Lung (tissue), 12 donors: Measurements from ENCODE around the gene RTTN. TPM values are rescaled to one million over a fixed set of nuclear protein-coding genes. Genes with fewer than 3 reads are reported as not detected.

Experiments
- ATAC-seq: fragments of 200-7000 bp; cut with Tn5 transposase; one replicate; pipeline ENCODE4 v1.9.1; 2020; ENCODE audit warnings: moderate number of reproducible peaks; ENCODE audit not compliant: insufficient read depth, low FRiP score
- DNase-seq, 3 donors: peaks; one replicate each; pipeline ENCODE4 v3.0.0-alpha.2; 2013 to 2017
- H3K27ac ChIP-seq, 2 donors: one replicate each; pipeline ENCODE4 v1.5.1; 2013; ENCODE audit warnings: mild to moderate bottlenecking in 2 of 2, moderate library complexity in 2 of 2, control low read depth in 1 of 2, inconsistent platforms in 1 of 2, low read depth in 1 of 2, low read length in 1 of 2
- H3K27me3 ChIP-seq, 3 donors: one replicate each; pipeline ENCODE4 v1.5.1; 2013; ENCODE audit warnings: low read length in 2 of 3; ENCODE audit not compliant: control insufficient read depth in 3 of 3, insufficient read depth in 3 of 3
- H3K36me3 ChIP-seq, 4 donors: one replicate each; pipeline ENCODE4 v1.5.1; 2013; ENCODE audit warnings: low read length in 4 of 4, mild to moderate bottlenecking in 1 of 4, moderate library complexity in 1 of 4; ENCODE audit not compliant: control insufficient read depth in 4 of 4, insufficient read depth in 4 of 4
- H3K4me1 ChIP-seq, 5 donors: one replicate each; pipeline ENCODE4 v1.5.1; 2013; ENCODE audit warnings: low read length in 5 of 5, mild to moderate bottlenecking in 2 of 5, moderate library complexity in 1 of 5; ENCODE audit not compliant: control insufficient read depth in 5 of 5, insufficient read depth in 5 of 5
- H3K4me3 ChIP-seq: one replicate; pipeline ENCODE4 v1.5.1; 2013; ENCODE audit warnings: mild to moderate bottlenecking, control low read depth, moderate library complexity
- H3K9ac ChIP-seq, 2 donors: one replicate each; pipeline ENCODE4 v1.5.1; 2013; ENCODE audit warnings: low read length in 2 of 2, control low read depth in 1 of 2; ENCODE audit not compliant: insufficient read depth in 1 of 2
- H3K9me3 ChIP-seq, 4 donors: one replicate each; pipeline ENCODE4 v1.5.1; 2013; ENCODE audit warnings: low read length in 3 of 4, mild to moderate bottlenecking in 1 of 4, moderate library complexity in 1 of 4; ENCODE audit not compliant: control insufficient read depth in 4 of 4, insufficient read depth in 3 of 4
- WGBS, 2 donors: extraction: QIAGEN DNeasy Blood & Tissue Kit; methylation state at CpG; one replicate each; pipeline ENCODE4 v1.1.7; 2013; 5-methylcytosine and 5-hydroxymethylcytosine counted together
- polyA plus RNA-seq, 2 donors: library from polyadenylated mRNA; stranded (reverse); fragments of 200-250 nt; gene quantifications; one replicate each; pipeline ENCODE4 v1.2.1, GENCODE V29; 2013
- total RNA-seq, 2 donors: library from RNA; depleted of rRNA in 1 of 2; stranded (reverse); fragments of >200 nt in 1 of 2; gene quantifications; one replicate each; pipeline ENCODE4 v1.2.1, GENCODE V29; 2014 to 2021
- TF ChIP-seq, protein P1 (sequence below): IDR thresholded peaks from 2 replicates; pipeline ENCODE4 v1.5.1; 2012; ENCODE audit warnings: mild to moderate bottlenecking; ENCODE audit errors: control extremely low read depth, extremely low read depth
- donor health status: control.
- donor health status: control.
- donor health status: Bipolar disorder and iron deficiency.
- donor health status: healthy.
- donor health status: DM: yes; HTN: yes; CAD: no.

RTTN gene
- total and polyA plus RNA-seq, 4 donors = 2.1 to 50.8 (median 9.2) TPM

DNA sequence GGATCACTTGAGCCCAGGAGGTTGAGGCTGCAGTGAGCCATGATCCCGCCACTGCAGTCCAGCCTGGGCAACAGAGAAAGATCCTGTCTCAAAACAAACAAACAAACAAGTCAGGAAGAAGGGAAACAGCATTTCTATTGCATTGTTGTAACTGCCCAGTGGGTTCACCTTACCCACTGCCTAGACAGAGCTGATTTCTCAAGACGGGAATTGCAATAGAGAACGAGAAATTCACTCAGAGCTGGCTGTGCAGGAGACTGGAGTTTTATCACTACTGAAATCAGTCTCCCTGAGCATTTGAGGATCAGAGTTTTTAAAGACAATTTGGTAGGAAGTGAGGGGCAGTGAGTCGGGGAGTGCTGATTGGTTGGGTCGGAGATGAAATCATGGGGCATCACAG, 24.2 kb upstream of the RTTN start:
- DNase-seq = no peak
- Histone ChIP-seq H3K27ac (no peak overlapping the region), H3K4me1 (no peaks in the 10 kb centered on the region), H3K27me3 (no peaks in the 10 kb centered on the region), H3K9ac (no peak overlapping the region), H3K9me3 (peaks cover 0 to 5% (median 3%) of the 10 kb centered on the region in 4 donors), H3K36me3 (no peaks in the 10 kb centered on the region), H3K4me3 (no peak overlapping the region)
- 77 to 89% methylated on average over 5 of the region's 5 CpGs for WGBS, 2 donors
- TF ChIP-seq, protein P1, sequence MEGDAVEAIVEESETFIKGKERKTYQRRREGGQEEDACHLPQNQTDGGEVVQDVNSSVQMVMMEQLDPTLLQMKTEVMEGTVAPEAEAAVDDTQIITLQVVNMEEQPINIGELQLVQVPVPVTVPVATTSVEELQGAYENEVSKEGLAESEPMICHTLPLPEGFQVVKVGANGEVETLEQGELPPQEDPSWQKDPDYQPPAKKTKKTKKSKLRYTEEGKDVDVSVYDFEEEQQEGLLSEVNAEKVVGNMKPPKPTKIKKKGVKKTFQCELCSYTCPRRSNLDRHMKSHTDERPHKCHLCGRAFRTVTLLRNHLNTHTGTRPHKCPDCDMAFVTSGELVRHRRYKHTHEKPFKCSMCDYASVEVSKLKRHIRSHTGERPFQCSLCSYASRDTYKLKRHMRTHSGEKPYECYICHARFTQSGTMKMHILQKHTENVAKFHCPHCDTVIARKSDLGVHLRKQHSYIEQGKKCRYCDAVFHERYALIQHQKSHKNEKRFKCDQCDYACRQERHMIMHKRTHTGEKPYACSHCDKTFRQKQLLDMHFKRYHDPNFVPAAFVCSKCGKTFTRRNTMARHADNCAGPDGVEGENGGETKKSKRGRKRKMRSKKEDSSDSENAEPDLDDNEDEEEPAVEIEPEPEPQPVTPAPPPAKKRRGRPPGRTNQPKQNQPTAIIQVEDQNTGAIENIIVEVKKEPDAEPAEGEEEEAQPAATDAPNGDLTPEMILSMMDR = no peak
- ATAC-seq = no peak

DNA sequence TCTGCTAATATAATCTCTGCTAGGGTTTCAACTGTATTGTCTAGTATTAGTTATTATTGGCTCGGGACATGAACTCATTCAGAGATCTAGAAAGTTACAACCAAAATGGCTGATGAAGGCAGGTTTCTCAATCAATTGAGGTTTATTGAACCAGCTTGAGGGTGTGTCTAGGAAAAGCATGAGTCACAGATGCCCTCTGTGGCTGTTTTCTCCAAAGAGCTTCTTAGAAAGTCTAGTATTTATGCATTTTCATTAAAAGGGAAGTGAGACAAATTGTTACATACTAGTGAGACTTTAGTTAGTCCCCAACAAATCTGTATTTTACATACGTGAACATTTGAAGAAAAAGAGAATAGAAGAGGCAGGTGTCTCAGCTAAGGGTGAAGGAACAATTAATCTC, 23.0 kb upstream of the RTTN start:
- Histone ChIP-seq H3K4me1 (no peaks in the 10 kb centered on the region), H3K27me3 (no peaks in the 10 kb centered on the region), H3K4me3 (no peak overlapping the region), H3K27ac (no peak overlapping the region), H3K36me3 (no peaks in the 10 kb centered on the region), H3K9ac (no peak overlapping the region), H3K9me3 (peaks cover 0 to 5% (median 3%) of the 10 kb centered on the region in 4 donors)
- no peak for ATAC-seq
- no peak for DNase-seq
- TF ChIP-seq, protein P1 = no peak
- WGBS, 2 donors = 37 to 44% methylated on average over 2 of the region's 2 CpGs

DNA sequence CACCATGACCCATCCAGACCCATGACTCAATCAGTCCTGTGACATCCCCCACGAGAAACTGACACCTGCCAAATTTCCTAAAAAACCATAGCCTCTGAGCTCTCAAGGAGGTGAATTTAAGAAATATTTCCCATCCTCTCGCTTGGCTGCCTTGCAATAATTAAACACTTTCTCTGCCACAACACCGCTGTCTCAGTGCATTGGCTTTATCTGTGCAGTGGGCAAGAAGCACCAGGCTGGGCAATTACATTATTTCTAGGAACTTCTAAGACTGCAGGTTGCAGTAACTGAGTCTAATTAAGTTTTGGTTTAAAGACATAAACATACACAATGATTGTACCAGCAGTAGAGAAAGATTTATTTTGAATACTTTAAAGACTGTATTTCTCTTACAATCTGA, 22.0 kb upstream of the RTTN start:
- no peak for ATAC-seq
- no peak overlapping the region for H3K9ac ChIP-seq
- no peak overlapping the region for H3K27ac ChIP-seq
- peaks cover 0 to 5% (median 3%) of the 10 kb centered on the region in 4 donors for H3K9me3 ChIP-seq
- WGBS, 2 donors = 55 to 96% methylated on average over 3 of the region's 3 CpGs
- H3K4me3 ChIP-seq = no peak overlapping the region
- no peaks in the 10 kb centered on the region for H3K4me1 ChIP-seq
- no peak for DNase-seq
- no peaks in the 10 kb centered on the region for H3K27me3 ChIP-seq
- H3K36me3 ChIP-seq = no peaks in the 10 kb centered on the region
- TF ChIP-seq, protein P1 = no peak

DNA sequence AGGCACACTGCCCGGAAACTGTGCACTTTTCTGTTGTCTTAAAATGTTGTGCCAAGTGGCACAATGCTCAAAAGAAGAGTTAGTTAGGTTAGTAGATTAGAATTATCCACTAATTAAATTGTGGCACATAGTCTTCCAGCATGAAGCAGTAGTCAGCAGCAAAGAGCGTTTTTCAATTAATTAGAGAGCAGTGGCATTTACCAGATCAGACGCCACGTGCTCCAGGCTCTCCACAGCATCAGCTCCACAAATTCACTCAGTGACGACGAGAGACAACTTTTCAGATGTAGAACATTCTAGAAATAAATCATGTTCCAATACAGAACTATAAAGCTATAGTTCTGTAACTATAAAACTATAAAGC, 16.4 kb upstream of the RTTN start:
- no peaks in the 10 kb centered on the region for H3K9me3 ChIP-seq
- ATAC-seq (no peak), DNase-seq (no peak)
- TF ChIP-seq, protein P1 = no peak
- H3K4me3 ChIP-seq = no peak overlapping the region
- H3K36me3 ChIP-seq = no peaks in the 10 kb centered on the region
- peaks cover 0 to 2% (median 0%) of the 10 kb centered on the region in 5 donors for H3K4me1 ChIP-seq
- WGBS, 2 donors = 86 to 89% methylated on average over 6 of the region's 6 CpGs
- no peak overlapping the region for H3K27ac ChIP-seq
- no peak overlapping the region for H3K9ac ChIP-seq
- H3K27me3 ChIP-seq = peaks cover 0 to 4% (median under 1%) of the 10 kb centered on the region in 3 donors
